Hepatocyte (in vitro differentiated cells): ENCODE results near the gene RPUSD3. TPM values are rescaled to one million over a fixed set of nuclear protein-coding genes. Genes with fewer than 3 reads are reported as not detected.
A peak's percentile ranks its signal among the peaks of the same experiment; 100 is the strongest.

Source experiments
- DNase-seq: peaks from one replicate; pipeline ENCODE4 v3.0.0-alpha.2; 2016; ENCODE audit warnings: low spot score
- H2AFZ ChIP-seq: fragments of 200-600 bp; sonication (generic); 2 replicates; pipeline ENCODE4 v1.6.0; 2016; ENCODE audit warnings: antibody characterized with exemption, mild to moderate bottlenecking
- H3K27ac ChIP-seq: fragments of 200-600 bp; sonication (generic); 2 replicates; pipeline ENCODE4 v1.5.1; 2016; ENCODE audit warnings: mild to moderate bottlenecking
- H3K27me3 ChIP-seq: fragments of 200-600 bp; sonication (generic); 2 replicates; pipeline ENCODE4 v1.6.1; 2016
- H3K36me3 ChIP-seq: fragments of 200-600 bp; sonication (generic); replicated peaks from 2 replicates; pipeline ENCODE4 v1.5.1; 2016; ENCODE audit warnings: low read depth; ENCODE audit not compliant: insufficient read depth
- H3K4me1 ChIP-seq: fragments of 200-600 bp; sonication (generic); 2 replicates; pipeline ENCODE4 v1.5.1; 2016; ENCODE audit warnings: mild to moderate bottlenecking, moderate library complexity; ENCODE audit not compliant: insufficient read depth
- H3K4me2 ChIP-seq: fragments of 200-600 bp; sonication (generic); 2 replicates; pipeline ENCODE4 v1.6.0; 2016
- H3K4me3 ChIP-seq: fragments of 200-600 bp; sonication (generic); 2 replicates; pipeline ENCODE4 v1.5.1; 2016; ENCODE audit warnings: mild to moderate bottlenecking
- H3K79me2 ChIP-seq: fragments of 200-600 bp; sonication (generic); 2 replicates; pipeline ENCODE4 v1.6.0; 2017; ENCODE audit warnings: mild to moderate bottlenecking
- H3K9me2 ChIP-seq: fragments of 200-600 bp; sonication (generic); replicated peaks from 2 replicates; pipeline ENCODE4 v1.6.0; 2017; ENCODE audit warnings: mild to moderate bottlenecking; ENCODE audit not compliant: insufficient read depth
- H3K9me3 ChIP-seq: fragments of 200-600 bp; sonication (generic); 2 replicates; pipeline ENCODE4 v1.5.1; 2016; ENCODE audit warnings: low read depth, mild to moderate bottlenecking
- H4K20me1 ChIP-seq: fragments of 200-600 bp; sonication (generic); 2 replicates; pipeline ENCODE4 v1.6.0; 2016; ENCODE audit warnings: mild to moderate bottlenecking; ENCODE audit not compliant: insufficient read depth, poor library complexity, severe bottlenecking
- EZH2 ChIP-seq: fragments of 200-600 bp; sonication (generic); IDR thresholded peaks from 2 replicates; pipeline ENCODE4 v1.6.1; 2016; ENCODE audit warnings: antibody characterized with exemption, mild to moderate bottlenecking, borderline replicate concordance
- EZH2phosphoT487 ChIP-seq: fragments of 200-600 bp; sonication (generic); IDR thresholded peaks from one replicate; pipeline ENCODE4 v1.6.1; 2018; ENCODE audit warnings: antibody characterized with exemption, mild to moderate bottlenecking, low read depth, moderate library complexity; ENCODE audit not compliant: unreplicated experiment, severe bottlenecking
- WGBS: methylation state at CpG from one replicate; pipeline ENCODE4 v1.1.6; 2016; ENCODE audit warnings: low lambda C conversion rate; ENCODE audit errors: missing lambda C conversion rate; 5-methylcytosine and 5-hydroxymethylcytosine counted together
- polyA plus RNA-seq: library from polyadenylated mRNA; unstranded; fragments of >200 nt; fragmentation: Nextera tagmentation; extraction: Ambion mirVana; gene quantifications from 2 replicates; pipeline ENCODE4 v1.2.1, GENCODE V29; 2016
- total RNA-seq: library from RNA; depleted of rRNA; stranded (reverse); fragments of >200 nt; gene quantifications from 2 replicates; pipeline ENCODE4 v1.2.3, GENCODE V29; 2014
- TF ChIP-seq, protein P1 (sequence below): fragments of 200-600 bp; sonication (generic); IDR thresholded peaks from 2 replicates; pipeline ENCODE4 v1.5.1; 2016; ENCODE audit warnings: antibody characterized with exemption, mild to moderate bottlenecking; ENCODE audit not compliant: poor library complexity

The RPUSD3 gene
- total and polyA plus RNA-seq, 2 experiments from 2014 or later = 37.4 to 74.7 TPM

DNA sequence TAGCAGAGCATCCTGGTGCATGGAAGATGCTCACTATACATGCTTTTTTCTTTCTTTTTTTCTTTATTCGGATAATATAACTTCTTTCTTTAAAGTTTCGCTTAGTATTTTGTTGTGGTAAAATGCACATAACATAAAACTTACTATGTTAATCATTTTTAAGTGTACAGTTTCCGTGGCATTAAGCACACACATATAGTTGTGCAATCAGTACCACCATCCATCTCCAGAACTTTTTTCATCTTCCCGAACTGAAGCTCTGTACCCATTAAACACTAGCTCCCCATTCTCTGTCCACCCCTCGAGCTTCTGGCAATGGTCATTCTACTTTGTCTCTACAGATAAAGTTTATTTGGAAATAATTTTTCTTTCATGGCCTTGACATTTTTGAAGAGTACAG is 45.6 kb upstream of the RPUSD3 start:
- H3K9me3 ChIP-seq = no peaks in the 10 kb centered on the region
- no peaks in the 10 kb centered on the region for H4K20me1 ChIP-seq
- H3K4me1 ChIP-seq = peaks cover 11% of the 10 kb centered on the region
- no peaks in the 10 kb centered on the region for H3K36me3 ChIP-seq
- no peak for TF ChIP-seq EZH2phosphoT487
- TF ChIP-seq EZH2 = no peak
- TF ChIP-seq, protein P1, sequence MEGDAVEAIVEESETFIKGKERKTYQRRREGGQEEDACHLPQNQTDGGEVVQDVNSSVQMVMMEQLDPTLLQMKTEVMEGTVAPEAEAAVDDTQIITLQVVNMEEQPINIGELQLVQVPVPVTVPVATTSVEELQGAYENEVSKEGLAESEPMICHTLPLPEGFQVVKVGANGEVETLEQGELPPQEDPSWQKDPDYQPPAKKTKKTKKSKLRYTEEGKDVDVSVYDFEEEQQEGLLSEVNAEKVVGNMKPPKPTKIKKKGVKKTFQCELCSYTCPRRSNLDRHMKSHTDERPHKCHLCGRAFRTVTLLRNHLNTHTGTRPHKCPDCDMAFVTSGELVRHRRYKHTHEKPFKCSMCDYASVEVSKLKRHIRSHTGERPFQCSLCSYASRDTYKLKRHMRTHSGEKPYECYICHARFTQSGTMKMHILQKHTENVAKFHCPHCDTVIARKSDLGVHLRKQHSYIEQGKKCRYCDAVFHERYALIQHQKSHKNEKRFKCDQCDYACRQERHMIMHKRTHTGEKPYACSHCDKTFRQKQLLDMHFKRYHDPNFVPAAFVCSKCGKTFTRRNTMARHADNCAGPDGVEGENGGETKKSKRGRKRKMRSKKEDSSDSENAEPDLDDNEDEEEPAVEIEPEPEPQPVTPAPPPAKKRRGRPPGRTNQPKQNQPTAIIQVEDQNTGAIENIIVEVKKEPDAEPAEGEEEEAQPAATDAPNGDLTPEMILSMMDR = no peak
- DNase-seq = no peak
- H3K4me3 ChIP-seq = no peak overlapping the region
- peak overlapping the region; percentile 72 for H3K27ac ChIP-seq
- no peak overlapping the region for H3K4me2 ChIP-seq
- no peaks in the 10 kb centered on the region for H3K27me3 ChIP-seq
- WGBS = 83% methylated on average over 5 of the region's 5 CpGs
- H2AFZ ChIP-seq = no peak overlapping the region
- peaks cover 36% of the 10 kb centered on the region for H3K79me2 ChIP-seq
- no peaks in the 10 kb centered on the region for H3K9me2 ChIP-seq

DNA sequence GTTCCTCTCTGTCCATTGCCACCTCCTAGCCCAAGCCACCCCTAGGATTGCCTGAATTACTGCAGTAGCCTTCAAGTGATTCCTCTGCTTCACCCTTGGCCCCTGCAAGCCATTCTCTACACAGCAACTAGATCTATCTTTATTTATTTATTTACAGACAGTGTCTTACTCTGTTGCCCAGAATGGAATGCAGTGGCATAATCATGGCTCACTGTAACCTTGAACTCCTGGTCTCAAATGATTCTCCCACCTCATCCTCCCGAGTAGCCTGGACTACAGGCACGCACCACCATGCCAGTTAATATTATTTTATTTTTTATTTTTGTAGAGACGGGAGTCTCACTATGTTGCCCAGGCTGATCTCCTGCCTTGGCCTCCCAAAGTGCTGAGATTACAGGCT is 44.7 kb upstream of the RPUSD3 start:
- no peaks in the 10 kb centered on the region for H3K9me2 ChIP-seq
- H3K27ac ChIP-seq = no peak overlapping the region
- H3K9me3 ChIP-seq = no peaks in the 10 kb centered on the region
- H3K4me2 ChIP-seq = no peak overlapping the region
- peaks cover 31% of the 10 kb centered on the region for H3K79me2 ChIP-seq
- 93% methylated on average over 3 of the region's 3 CpGs for WGBS
- no peak overlapping the region for H2AFZ ChIP-seq
- peaks cover 18% of the 10 kb centered on the region for H3K4me1 ChIP-seq
- no peaks in the 10 kb centered on the region for H3K27me3 ChIP-seq
- no peak for DNase-seq
- no peak overlapping the region for H3K4me3 ChIP-seq
- TF ChIP-seq EZH2 (no peak), EZH2phosphoT487 (no peak)
- TF ChIP-seq, protein P1 = no peak
- no peaks in the 10 kb centered on the region for H4K20me1 ChIP-seq
- H3K36me3 ChIP-seq = no peaks in the 10 kb centered on the region

DNA sequence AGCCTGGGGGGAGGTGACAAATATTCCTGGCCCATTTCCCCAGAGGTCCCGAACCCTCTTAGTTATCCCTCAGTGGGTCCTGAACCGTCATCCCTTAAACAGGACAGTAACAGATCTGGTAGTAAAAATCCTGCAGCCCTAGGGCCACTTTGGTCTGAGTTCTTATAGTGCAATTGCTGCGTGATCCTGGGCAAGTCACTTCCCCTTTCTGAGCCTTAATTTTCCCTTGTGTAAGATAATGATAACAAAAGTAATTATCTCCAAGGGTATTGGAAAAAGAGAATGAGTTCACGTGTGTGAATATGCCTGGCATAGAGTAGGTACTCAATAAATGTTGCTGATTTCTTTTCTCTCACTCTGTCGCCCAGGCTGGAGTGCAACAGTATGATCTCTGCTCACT is 43.7 kb upstream of the RPUSD3 start:
- TF ChIP-seq, protein P1 = no peak
- TF ChIP-seq EZH2phosphoT487 (no peak), EZH2 (no peak)
- H3K4me3 ChIP-seq = no peak overlapping the region
- no peak overlapping the region for H3K4me2 ChIP-seq
- no peaks in the 10 kb centered on the region for H3K36me3 ChIP-seq
- H3K9me3 ChIP-seq = no peaks in the 10 kb centered on the region
- DNase-seq = no peak
- peaks cover 22% of the 10 kb centered on the region for H3K4me1 ChIP-seq
- no peak overlapping the region for H2AFZ ChIP-seq
- H3K9me2 ChIP-seq = no peaks in the 10 kb centered on the region
- no peaks in the 10 kb centered on the region for H4K20me1 ChIP-seq
- H3K27ac ChIP-seq = no peak overlapping the region
- H3K79me2 ChIP-seq = peaks cover 20% of the 10 kb centered on the region
- H3K27me3 ChIP-seq = no peaks in the 10 kb centered on the region
- 97% methylated on average over 5 of the region's 5 CpGs for WGBS

DNA sequence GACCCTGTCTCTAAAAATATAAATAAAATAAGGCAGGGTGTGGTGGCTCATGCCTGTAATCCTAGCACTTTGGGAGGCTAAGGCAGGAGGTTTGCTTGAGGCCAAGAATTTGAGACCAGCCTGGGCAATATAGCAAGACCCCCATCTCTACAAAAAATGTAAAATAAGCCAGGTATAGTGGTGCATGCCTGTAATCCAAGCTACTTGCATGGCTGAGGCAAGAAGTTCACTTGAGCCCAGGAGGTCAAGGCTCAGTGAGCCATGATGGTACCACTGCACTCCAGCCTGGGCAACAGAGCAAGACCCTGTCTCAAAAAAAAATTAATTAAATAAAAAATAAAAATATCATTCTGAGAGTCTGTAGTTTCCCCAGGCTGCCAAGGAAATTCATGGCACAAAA is 42.5 kb upstream of the RPUSD3 start:
- Histone ChIP-seq H3K9me2 (no peaks in the 10 kb centered on the region), H3K4me3 (no peak overlapping the region), H3K4me1 (peaks cover 22% of the 10 kb centered on the region), H3K9me3 (no peaks in the 10 kb centered on the region), H3K79me2 (peaks cover 8% of the 10 kb centered on the region), H3K27me3 (no peaks in the 10 kb centered on the region), H4K20me1 (no peaks in the 10 kb centered on the region), H3K27ac (no peak overlapping the region), H2AFZ (no peak overlapping the region), H3K36me3 (no peaks in the 10 kb centered on the region), H3K4me2 (no peak overlapping the region)
- TF ChIP-seq, protein P1 = no peak
- TF ChIP-seq EZH2phosphoT487 (no peak), EZH2 (no peak)
- DNase-seq = no peak
